ENCODE data around the gene MED4.

Gene MED4

GRCh38 chr13:48116808-48117207, 21.9 kb upstream of the MED4 start:
- no peaks in the 10 kb centered on the region for H3K36me3 ChIP-seq (ENCODE audit: control insufficient read depth, insufficient read depth, low read length)
- no peaks in the 10 kb centered on the region for H3K9me3 ChIP-seq (ENCODE audit: control insufficient read depth, low read length)
- H3K4me1 ChIP-seq (ENCODE audit: control insufficient read depth, insufficient read depth, low read length), result no peaks in the 10 kb centered on the region
- H3K9ac ChIP-seq (ENCODE audit: low read length), result no peak overlapping the region
- H3K27me3 ChIP-seq (ENCODE audit: control insufficient read depth, insufficient read depth, low read length), result no peaks in the 10 kb centered on the region
- no peak overlapping the region for H3K4me3 ChIP-seq (ENCODE audit: low read length)

- Histone ChIP-seq H3K27me3 (ENCODE audit: control insufficient read depth, insufficient read depth, low read length) (no peaks in the 10 kb centered on the region), H3K36me3 (ENCODE audit: control insufficient read depth, insufficient read depth, low read length) (no peaks in the 10 kb centered on the region), H3K4me1 (ENCODE audit: control insufficient read depth, insufficient read depth, low read length) (no peaks in the 10 kb centered on the region), H3K4me3 (ENCODE audit: low read length) (no peak overlapping the region), H3K9me3 (ENCODE audit: control insufficient read depth, low read length) (no peaks in the 10 kb centered on the region), H3K9ac (ENCODE audit: low read length) (no peak overlapping the region)
Observed at GRCh38 chr13:48113756-48114130, 18.8 kb upstream of the MED4 start.

GRCh38 chr13:48112896-48113755, 18.2 kb upstream of the MED4 start:
- H3K9me3 ChIP-seq (ENCODE audit: control insufficient read depth, low read length), result no peaks in the 10 kb centered on the region

GRCh38 chr13:48110931-48111721, 16.2 kb upstream of the MED4 start:
- no peaks in the 10 kb centered on the region for H3K9me3 ChIP-seq (ENCODE audit: control insufficient read depth, low read length)
- no peak overlapping the region for H3K4me3 ChIP-seq (ENCODE audit: low read length)
- H3K4me1 ChIP-seq (ENCODE audit: control insufficient read depth, insufficient read depth, low read length), result no peaks in the 10 kb centered on the region
- no peak overlapping the region for H3K9ac ChIP-seq (ENCODE audit: low read length)
- no peaks in the 10 kb centered on the region for H3K36me3 ChIP-seq (ENCODE audit: control insufficient read depth, insufficient read depth, low read length)
- H3K27me3 ChIP-seq (ENCODE audit: control insufficient read depth, insufficient read depth, low read length), result no peaks in the 10 kb centered on the region

More at GRCh38 chr13:48112896-48113755, 18.2 kb upstream of the MED4 start:
- Histone ChIP-seq H3K4me3 (ENCODE audit: low read length) (no peak overlapping the region), H3K4me1 (ENCODE audit: control insufficient read depth, insufficient read depth, low read length) (no peaks in the 10 kb centered on the region), H3K9ac (ENCODE audit: low read length) (no peak overlapping the region), H3K27me3 (ENCODE audit: control insufficient read depth, insufficient read depth, low read length) (no peaks in the 10 kb centered on the region), H3K36me3 (ENCODE audit: control insufficient read depth, insufficient read depth, low read length) (no peaks in the 10 kb centered on the region)

- no peaks in the 10 kb centered on the region for H3K27me3 ChIP-seq (ENCODE audit: control insufficient read depth, insufficient read depth, low read length)
- no peak overlapping the region for H3K4me3 ChIP-seq (ENCODE audit: low read length)
- no peaks in the 10 kb centered on the region for H3K36me3 ChIP-seq (ENCODE audit: control insufficient read depth, insufficient read depth, low read length)
- H3K4me1 ChIP-seq (ENCODE audit: control insufficient read depth, insufficient read depth, low read length), result no peaks in the 10 kb centered on the region
- no peaks in the 10 kb centered on the region for H3K9me3 ChIP-seq (ENCODE audit: control insufficient read depth, low read length)
- H3K9ac ChIP-seq (ENCODE audit: low read length), result no peak overlapping the region
Observed at GRCh38 chr13:48110132-48110868, 15.4 kb upstream of the MED4 start.

GRCh38 chr13:48108106-48108505, 13.2 kb upstream of the MED4 start:
- Histone ChIP-seq H3K4me1 (ENCODE audit: control insufficient read depth, insufficient read depth, low read length) (no peaks in the 10 kb centered on the region), H3K4me3 (ENCODE audit: low read length) (no peak overlapping the region), H3K36me3 (ENCODE audit: control insufficient read depth, insufficient read depth, low read length) (no peaks in the 10 kb centered on the region), H3K9me3 (ENCODE audit: control insufficient read depth, low read length) (no peaks in the 10 kb centered on the region), H3K9ac (ENCODE audit: low read length) (no peak overlapping the region), H3K27me3 (ENCODE audit: control insufficient read depth, insufficient read depth, low read length) (no peaks in the 10 kb centered on the region)

GRCh38 chr13:48097793-48098192, 2.9 kb upstream of the MED4 start:
- Histone ChIP-seq H3K9me3 (ENCODE audit: control insufficient read depth, low read length) (no peaks in the 10 kb centered on the region), H3K4me3 (ENCODE audit: low read length) (no peak overlapping the region), H3K9ac (ENCODE audit: low read length) (no peak overlapping the region), H3K4me1 (ENCODE audit: control insufficient read depth, insufficient read depth, low read length) (peaks cover 4% of the 10 kb centered on the region), H3K36me3 (ENCODE audit: control insufficient read depth, insufficient read depth, low read length) (no peaks in the 10 kb centered on the region), H3K27me3 (ENCODE audit: control insufficient read depth, insufficient read depth, low read length) (no peaks in the 10 kb centered on the region)

GRCh38 chr13:48096670-48097069, 1.8 kb upstream of the MED4 start:
- H3K9me3 ChIP-seq (ENCODE audit: control insufficient read depth, low read length), result no peaks in the 10 kb centered on the region
- H3K9ac ChIP-seq (ENCODE audit: low read length), result no peak overlapping the region
- no peak overlapping the region for H3K4me3 ChIP-seq (ENCODE audit: low read length)
- no peaks in the 10 kb centered on the region for H3K36me3 ChIP-seq (ENCODE audit: control insufficient read depth, insufficient read depth, low read length)
- peaks cover 4% of the 10 kb centered on the region for H3K4me1 ChIP-seq (ENCODE audit: control insufficient read depth, insufficient read depth, low read length)
- H3K27me3 ChIP-seq (ENCODE audit: control insufficient read depth, insufficient read depth, low read length), result no peaks in the 10 kb centered on the region

- Histone ChIP-seq H3K27me3 (ENCODE audit: control insufficient read depth, insufficient read depth, low read length) (no peaks in the 10 kb centered on the region), H3K4me3 (ENCODE audit: low read length) (peak overlapping the region; percentile 98), H3K36me3 (ENCODE audit: control insufficient read depth, insufficient read depth, low read length) (no peaks in the 10 kb centered on the region), H3K4me1 (ENCODE audit: control insufficient read depth, insufficient read depth, low read length) (peaks cover 4% of the 10 kb centered on the region), H3K9me3 (ENCODE audit: control insufficient read depth, low read length) (no peaks in the 10 kb centered on the region), H3K9ac (ENCODE audit: low read length) (peak overlapping the region; percentile 95)
Observed at GRCh38 chr13:48094404-48094780, 512 bp downstream of the MED4 start.

- H3K9ac ChIP-seq (ENCODE audit: low read length), result peak overlapping the region; percentile 95
- H3K27me3 ChIP-seq (ENCODE audit: control insufficient read depth, insufficient read depth, low read length), result no peaks in the 10 kb centered on the region
- no peaks in the 10 kb centered on the region for H3K9me3 ChIP-seq (ENCODE audit: control insufficient read depth, low read length)
- H3K4me3 ChIP-seq (ENCODE audit: low read length), result no peak overlapping the region
- H3K4me1 ChIP-seq (ENCODE audit: control insufficient read depth, insufficient read depth, low read length), result peaks cover 4% of the 10 kb centered on the region
- H3K36me3 ChIP-seq (ENCODE audit: control insufficient read depth, insufficient read depth, low read length), result no peaks in the 10 kb centered on the region
Observed at GRCh38 chr13:48093588-48093987, 1.3 kb downstream of the MED4 start.

- Histone ChIP-seq H3K36me3 (ENCODE audit: control insufficient read depth, insufficient read depth, low read length) (no peaks in the 10 kb centered on the region), H3K4me1 (ENCODE audit: control insufficient read depth, insufficient read depth, low read length) (no peaks in the 10 kb centered on the region), H3K9me3 (ENCODE audit: control insufficient read depth, low read length) (no peaks in the 10 kb centered on the region), H3K4me3 (ENCODE audit: low read length) (no peak overlapping the region), H3K9ac (ENCODE audit: low read length) (no peak overlapping the region), H3K27me3 (ENCODE audit: control insufficient read depth, insufficient read depth, low read length) (no peaks in the 10 kb centered on the region)
Observed at GRCh38 chr13:48086272-48086671, 8.6 kb downstream of the MED4 start.

- H3K9ac ChIP-seq (ENCODE audit: low read length), result no peak overlapping the region
- H3K36me3 ChIP-seq (ENCODE audit: control insufficient read depth, insufficient read depth, low read length), result peaks cover 6% of the 10 kb centered on the region
Observed at GRCh38 chr13:48081739-48082138, 13.2 kb downstream of the MED4 start.

More at GRCh38 chr13:48081739-48082138, 13.2 kb downstream of the MED4 start:
- Histone ChIP-seq H3K4me1 (ENCODE audit: control insufficient read depth, insufficient read depth, low read length) (no peaks in the 10 kb centered on the region), H3K9me3 (ENCODE audit: control insufficient read depth, low read length) (no peaks in the 10 kb centered on the region), H3K27me3 (ENCODE audit: control insufficient read depth, insufficient read depth, low read length) (no peaks in the 10 kb centered on the region), H3K4me3 (ENCODE audit: low read length) (no peak overlapping the region)

Measured in mucosa of stomach (tissue), 1 donor.